Ovary (tissue), 3 donors: ENCODE measurements around the gene CSF3.

Source experiments
- CTCF ChIP-seq, 3 donors: fragments of 450-650 bp in 2 of 3; fragments of 200-600 bp in 1 of 3; IDR thresholded peaks; one replicate each; pipeline versions ENCODE4 v1.5.1 to v1.8.0; 2016 to 2022; ENCODE audit warnings: antibody characterized with exemption in 3 of 3, mild to moderate bottlenecking in 1 of 3
- EP300 ChIP-seq: sonication (generic); formaldehyde crosslinking; IDR thresholded peaks from one replicate; pipeline ENCODE4 v1.6.1; 2017; ENCODE audit warnings: antibody characterized with exemption
- POLR2A ChIP-seq: fragments of 450-650 bp; IDR thresholded peaks from one replicate; pipeline ENCODE4 v1.6.1; 2017; ENCODE audit warnings: antibody characterized with exemption, mild to moderate bottlenecking, moderate library complexity
- donor health status: DM: no; HTN: no; CAD: no.

GRCh38 chr17:39996800-39997199 lies 18.4 kb upstream of the CSF3 start:
- TF ChIP-seq CTCF (IDR thresholded peaks at IDR 0.05) (no peak), POLR2A (no peak), EP300 (no peak)
